ENCODE results near the gene MASP1.
"Not testable (repeated sequence)": the region's sequence is repeated elsewhere in the genome, so short reads cannot be mapped to it uniquely, and the experiment has no call there.

The MASP1 gene

DNA sequence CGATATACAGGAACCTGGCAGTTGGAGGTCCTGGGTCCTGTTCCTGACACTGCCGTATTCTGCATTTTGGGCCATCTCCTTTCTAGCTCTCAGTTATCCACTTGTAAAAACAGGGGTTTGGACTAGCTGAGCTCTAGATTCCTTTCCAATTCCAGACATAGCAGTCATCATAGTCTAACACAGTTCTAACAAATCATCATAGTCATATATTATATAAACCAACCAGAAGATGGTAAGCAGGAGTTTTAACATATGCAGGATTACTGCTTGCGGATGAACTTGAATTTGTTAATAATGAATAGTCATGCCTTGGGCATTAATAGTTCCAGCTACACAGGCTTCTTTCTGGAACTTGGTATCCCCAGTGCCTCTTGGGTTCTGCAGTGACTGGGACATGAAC is 26.6 kb downstream of the MASP1 start:
- DNase-seq: no peak

DNA sequence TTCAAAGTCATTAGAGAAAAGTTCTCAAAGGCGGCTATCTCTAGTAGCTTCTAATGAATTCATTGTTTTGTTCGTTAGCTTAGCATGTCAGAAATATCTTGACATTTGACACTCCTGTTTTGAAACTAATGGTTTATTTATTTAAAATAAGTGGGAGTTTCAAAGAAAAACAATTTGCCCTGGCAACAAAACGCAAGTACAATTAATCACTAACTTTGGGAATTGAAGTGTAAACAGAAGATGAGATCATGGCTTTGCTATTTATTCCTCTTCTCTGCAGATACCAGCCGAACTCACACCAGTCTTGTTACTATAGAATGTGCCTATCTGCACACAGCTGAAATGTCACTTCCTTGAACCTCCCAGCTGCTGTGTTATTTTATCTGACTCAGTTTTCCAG is 27.5 kb downstream of the MASP1 start:
- no peak for DNase-seq

DNA sequence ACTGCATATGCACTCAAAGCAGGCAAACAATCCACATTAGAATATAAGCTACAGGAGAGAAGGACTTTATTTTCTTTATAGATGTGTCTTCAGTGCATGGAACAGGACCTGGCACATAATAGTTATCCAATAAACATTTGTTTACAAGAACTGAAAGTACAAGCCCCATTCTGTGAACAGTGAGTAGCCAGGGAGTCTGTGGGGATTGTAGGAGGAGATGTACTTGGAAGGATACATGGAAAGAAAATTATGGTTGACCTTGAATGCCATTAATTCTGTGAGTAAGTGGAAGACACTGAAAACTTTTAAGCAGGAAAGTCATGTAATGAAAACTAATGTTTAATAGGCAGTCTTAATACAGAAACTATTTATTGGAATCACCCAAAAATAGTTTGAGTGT is 28.3 kb downstream of the MASP1 start:
- no peak for DNase-seq

DNA sequence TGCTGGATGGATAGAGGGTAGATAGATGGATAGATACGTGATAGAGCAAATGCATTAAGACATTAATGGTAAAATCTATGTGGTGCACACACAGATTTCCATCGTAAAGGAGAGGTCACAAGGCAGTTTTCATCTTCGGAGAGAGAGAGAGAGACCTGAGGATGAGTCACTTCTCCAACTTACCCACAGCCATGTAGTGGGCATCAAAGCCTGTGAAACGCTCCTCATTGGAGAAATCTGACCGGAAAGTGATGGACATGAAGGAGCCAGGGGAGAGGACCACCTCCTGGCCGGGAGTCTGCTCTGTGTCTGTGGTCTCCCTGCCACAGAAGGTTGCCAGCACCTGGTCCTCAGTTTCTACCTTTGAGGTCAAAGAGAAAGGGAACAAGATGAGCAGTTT is 29.2 kb downstream of the MASP1 start:
- DNase-seq: no peak

DNA sequence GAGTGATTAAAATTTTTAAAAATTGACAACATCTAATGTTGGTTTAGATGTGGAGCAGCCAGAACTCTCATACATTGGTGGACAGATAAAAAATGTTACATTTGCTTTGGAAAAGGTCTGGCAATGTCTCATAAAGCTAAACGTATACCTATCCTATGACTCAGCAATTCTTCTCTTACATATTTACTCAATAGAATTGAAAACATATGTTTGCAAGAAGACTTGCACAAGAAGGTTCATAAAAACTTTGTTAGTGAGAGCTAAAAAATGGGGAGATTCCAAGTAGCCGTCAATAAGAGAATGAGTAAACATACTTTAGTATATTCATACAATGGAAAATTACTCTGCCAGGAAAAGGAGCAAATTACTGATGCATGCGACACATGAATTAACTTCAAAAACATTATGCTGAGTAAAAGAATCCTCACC is 30.0 kb downstream of the MASP1 start:
- DNase-seq: no peak

DNA sequence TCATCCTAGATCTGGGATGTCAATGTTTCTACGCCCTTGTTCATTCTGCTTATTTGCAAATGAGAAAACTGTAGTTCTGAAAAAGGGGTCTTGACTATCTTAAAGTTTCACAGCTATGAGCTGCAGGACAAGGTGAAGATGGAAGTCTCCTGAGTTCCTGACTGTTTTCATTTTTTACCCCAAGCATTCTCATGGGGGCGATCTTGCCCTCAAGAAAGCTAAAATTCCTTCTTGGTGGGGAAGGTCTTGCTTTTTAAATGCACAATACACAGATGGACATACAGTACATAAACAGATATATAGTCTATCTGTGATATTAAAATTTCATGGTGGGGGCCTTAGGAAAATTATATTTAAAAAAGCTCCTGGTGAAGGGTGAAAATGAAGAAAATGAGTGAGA is 32.4 kb downstream of the MASP1 start:
- no peak for DNase-seq

DNA sequence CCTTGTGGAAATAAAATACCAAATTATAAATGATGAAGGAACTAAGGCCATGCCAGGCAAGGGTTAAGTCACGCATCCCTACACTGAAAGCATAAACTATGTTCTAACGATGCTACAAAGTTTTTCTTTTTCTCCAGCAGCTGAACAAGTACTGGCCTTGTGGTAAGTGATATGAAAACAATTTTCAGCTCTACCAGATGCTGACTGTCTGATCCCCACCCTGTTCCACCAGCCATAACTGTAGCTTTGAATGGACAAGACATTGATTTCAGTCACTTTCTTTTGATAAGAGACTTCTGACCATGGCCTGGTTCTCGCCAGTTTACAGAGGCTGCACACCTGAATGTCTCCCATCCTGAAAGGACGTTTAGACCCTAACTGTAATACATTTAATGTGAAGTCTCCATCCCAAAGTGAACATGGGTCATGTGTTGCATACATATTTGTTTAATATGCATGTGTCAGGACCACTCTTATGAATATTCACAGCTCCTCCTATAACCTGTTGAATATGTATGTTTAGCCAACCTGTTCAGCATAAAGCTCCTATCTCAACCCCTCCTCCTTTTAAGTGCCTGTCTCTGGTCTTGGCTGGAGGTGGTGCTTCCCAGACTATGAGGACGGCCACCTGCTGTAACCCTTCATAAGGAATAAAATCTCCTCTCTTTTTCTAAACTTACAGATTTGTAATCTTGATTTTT is 33.4 kb downstream of the MASP1 start:
- DNase-seq: no peak

DNA sequence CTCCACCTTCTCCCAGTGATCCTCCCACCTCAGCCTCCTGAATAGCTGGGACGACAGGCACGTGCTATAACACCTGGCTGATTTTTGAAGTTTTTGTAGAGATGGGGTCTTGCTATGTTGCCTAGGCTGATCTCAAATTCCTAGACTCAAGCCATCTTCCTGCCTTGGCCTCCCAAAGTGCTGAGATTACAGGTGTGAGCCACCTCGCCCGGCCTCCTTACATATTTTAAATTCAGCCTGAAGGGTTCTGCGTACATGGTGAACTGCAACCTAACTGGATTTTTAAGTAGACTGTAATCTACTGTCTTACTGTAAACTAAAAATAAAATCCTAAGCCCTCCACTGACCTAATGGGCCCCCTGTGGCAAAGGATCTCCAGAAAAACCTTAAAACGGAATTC is 34.1 kb downstream of the MASP1 start:
- no peak for DNase-seq

DNA sequence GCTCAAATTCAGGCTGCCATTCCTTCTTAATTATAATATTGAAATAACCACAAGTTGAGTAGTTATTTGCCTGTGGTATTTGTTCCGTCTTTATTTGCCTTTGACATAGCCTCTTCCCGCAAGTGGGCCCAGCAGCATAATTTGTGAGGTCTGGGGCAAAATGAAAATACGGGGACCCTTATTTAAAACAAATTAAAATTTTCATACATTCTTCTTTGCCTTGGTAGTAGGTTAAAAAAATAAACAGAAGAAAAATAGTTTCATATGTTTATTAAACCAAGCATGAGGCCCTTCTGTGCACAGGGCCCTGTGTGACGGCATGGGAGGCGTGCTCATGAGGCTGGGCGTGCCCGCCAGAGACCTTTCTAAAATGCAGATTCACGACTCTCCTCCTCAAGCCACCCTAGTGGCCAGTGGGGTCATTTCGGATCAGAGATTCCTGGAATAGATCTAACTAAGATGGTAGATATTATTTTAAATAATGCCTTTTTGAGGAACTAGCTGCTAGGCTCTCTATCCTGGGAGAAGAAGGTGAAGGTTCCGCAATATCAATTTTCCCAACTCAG is 35.4 kb downstream of the MASP1 start:
- no peak for DNase-seq

DNA sequence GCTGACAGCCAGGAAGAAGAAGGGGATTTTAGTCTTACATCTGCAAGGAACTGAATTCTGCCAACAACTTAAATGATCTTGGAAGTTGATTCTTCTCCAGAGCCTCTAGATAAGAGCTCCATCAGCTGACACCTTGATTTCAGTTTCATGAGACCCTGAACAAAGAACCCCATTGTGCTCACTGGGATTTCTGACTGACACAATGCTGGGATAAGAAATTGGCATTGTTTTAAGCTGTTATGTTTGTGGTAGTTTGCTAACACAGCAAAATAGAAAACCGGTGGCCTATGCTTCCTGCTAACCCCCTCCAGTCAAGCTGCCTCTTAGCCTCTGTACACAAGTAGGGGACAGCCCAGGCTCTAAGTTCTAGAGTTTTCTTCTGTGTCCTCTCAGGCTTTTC is 36.2 kb downstream of the MASP1 start:
- no peak for DNase-seq

DNA sequence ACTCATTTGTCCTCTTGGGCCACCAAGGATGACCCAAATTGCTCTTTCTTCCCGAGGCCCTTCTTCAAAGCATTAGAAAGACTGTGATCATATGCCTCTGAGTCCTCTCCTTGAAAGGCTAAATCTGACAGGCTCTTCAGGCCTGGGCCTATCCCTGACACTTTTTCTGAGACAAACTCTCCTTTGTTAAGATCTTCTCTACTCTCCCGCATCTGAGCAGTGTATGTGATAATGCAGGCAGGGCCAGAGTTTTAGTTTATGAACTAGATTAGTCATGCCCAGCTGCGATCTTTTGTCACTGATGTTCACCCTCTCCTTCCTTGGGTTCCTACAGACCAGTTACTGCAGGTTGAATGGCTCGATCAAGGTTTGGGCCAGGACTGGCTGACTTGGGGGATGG is 39.2 kb downstream of the MASP1 start:
- DNase-seq: no peak

DNA sequence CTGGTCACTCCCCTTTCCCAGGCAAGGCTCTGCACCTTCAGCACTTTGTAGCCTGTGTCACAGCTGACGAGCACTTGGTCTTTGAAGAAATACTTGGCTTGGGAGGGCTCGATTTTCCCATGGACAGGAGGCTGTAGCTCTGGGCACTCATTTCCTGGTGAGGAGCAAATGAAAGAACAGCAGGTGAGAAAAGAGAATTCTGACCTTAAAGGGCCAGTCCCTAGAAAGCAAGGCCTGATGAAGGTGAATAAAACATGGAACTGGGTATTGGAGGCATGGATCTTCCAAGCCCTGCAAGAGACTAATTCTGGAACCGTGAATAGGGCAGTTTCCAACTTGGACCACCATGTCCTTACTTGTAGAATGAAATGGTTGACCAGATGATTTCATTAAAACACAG is 39.9 kb downstream of the MASP1 start:
- no peak for DNase-seq

DNA sequence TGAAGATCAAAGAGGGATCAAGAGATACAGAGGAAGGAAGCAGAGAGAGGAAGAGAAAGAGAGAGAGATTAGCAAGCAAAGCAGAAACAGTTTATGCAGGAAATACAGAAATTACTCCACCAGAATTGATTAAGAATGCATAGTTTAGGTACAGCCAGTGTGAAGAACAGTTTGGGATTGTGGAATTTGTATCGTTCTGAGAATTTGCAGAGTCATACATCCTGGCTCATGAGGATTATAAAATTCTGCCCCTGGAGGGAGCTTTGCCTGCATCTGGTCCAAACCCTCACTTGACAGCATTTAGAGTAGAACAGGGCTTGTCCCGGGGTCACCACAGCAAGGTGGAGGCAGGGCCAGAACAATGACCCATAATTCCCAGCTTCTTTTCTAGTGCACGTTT is 44.1 kb downstream of the MASP1 start:
- DNase-seq: no peak

DNA sequence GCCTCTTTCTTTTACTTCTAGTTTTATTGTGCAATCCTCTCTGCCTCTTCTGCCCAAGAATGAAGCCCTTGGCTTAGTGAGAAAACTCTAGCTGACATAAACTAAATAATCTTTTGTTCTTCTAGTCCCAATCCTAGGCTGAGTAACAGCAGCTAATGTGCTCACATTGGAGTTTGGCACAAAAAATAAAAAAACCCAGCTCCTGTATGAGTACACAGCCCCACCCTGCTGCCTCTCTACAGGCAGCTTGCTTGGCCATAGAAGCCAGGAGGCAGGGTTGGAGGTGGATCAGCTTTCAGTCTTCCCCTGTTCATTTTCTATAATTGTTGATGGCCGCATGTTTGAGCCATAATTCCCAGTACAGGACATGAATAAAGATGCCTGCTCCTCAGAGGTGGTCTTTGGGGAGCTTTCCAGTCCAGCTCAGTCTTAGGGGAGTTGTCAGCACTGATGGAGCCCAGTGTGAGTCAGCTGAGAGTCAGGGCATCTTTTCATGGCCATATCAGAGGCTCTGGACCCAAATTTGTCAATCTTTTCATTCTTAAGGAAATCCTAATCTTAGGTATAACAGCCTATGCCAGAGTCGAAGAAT is 47.5 kb downstream of the MASP1 start:
- no peak for DNase-seq

DNA sequence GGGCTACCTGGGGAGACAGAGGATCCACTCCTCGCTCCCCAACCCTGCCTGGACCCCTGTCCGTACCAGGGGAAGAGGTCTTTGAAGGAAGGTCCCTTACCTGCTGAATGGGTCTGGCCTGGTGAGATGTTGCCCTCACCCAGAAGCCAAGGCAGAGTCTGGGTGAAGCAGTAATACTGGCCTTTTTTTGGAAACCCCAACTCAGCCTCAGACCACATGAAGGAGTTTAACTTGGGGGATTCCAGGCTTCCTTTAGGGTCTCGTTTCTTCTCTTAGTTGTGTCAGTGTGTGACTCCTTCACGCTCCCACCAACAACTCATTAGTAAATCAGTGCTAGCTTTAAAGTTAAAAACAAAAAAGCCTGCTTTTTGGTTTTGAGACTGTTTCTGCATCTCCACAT is 48.6 kb downstream of the MASP1 start:
- DNase-seq: no peak

DNA sequence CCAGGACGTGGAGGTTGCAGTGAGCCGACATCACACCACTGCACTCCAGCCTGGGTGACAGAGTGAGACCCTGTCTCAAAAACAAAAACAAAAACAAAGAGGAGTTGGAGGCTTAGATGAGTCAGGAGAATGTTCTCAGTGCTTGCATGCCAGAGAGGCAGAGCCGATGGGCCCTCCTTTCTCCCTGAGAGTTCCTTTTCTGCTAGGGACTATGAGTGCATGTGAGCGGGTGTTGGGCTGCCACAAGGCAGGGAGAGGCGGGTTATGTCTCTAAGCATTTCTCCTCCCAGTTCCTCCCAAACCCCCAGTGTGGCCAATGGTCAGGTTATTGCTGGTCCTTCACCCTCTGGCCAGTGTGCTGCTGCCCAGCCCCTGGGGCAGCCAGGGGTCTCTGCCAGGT is 49.1 kb downstream of the MASP1 start:
- DNase-seq: no peak

DNA sequence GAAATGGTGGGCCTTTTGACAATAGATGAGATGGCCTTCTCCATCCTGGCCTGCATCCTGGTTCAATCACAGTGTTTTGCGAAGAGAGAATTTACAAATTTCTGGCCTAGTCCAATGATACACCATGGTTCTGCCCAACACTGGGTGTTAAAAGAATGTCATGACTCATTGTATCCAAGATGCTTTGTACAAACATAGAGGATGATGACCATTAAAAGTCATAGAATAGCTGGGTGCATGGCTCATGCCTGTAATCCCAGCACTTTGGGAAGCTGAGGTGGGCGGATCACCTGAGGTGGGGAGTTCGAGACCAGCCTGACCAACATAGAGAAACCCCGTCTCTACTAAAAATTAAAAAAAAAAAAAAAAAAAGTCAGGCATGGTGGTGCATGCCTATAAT is 52.7 kb downstream of the MASP1 start:
- not testable (repeated sequence) for DNase-seq

DNA sequence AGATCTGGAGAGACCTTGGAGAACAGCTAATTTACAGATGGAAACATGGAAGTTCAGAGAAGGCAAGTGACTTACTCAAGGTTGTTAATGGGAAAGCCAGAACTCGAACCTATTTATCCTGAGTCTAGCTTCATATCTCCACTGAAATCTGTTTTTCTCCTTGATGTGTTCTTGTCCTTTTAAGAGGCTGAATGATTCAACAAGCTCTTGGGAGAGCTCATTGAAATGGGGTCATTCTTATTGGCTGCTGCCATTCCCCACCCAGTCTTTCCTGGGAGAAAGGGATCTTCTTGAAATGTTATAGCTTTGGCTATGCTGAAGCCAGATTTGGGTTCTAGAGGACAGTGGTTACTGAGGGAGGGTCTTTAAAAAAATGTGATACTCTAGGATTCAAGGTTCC is 53.3 kb downstream of the MASP1 start:
- DNase-seq: no peak

DNA sequence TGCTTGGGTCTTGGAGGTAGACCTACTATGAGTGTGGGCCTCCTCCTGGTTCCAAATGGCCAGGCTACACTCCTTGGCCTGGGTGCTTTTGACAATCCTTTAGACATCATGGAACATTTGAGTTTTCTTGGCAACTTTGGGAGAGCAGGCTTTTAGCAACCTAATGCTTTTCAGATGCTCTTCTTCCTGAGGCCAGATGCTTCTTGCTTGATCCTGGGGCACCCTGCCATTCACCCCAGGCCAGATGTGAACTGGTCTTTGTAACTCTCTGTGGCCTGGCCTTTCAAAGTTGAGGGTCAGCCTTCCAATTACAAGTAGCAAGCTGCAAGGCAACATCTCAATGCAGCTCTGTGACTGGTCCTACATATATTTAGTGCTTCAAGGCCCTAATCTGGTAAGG is 53.8 kb downstream of the MASP1 start:
- no peak for DNase-seq

DNA sequence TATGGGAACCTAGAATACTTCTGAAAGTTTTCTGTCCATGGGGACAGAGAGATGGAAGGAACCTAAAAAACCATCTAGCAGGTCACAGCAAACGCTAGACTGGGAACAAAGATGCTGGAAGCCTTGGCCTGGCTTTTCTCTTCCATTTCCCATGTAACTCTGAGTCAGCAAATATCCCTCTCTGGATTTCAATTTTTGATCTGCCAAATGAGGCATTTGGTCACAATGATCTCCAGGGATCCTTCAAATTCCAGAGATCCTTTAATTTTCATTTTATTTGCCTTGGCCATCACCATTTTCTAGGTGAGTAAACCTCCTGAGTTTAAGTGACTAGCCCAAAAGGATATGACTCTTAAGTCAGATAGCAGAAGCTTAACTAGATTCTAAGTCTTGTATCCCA is 54.6 kb downstream of the MASP1 start:
- DNase-seq: no peak

DNA sequence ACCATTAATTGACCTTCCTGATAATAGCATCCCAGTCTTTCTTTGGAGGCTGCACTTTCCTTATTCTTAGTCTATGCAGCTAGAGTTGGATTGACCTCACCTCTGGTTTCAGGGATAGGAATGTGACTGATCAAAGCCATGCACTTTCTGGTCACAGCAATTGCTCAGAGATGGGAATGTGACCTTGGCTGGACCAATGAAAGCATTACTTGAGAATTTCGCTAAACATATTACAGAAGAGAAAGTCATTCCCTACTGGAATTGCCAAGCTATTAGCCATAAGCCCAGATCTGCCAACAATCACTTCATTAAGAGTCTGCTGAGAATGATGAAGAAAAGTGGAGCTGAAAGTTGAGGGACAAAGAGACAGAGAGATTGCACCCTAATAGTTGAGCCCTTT is 61.5 kb downstream of the MASP1 start:
- DNase-seq: no peak

DNA sequence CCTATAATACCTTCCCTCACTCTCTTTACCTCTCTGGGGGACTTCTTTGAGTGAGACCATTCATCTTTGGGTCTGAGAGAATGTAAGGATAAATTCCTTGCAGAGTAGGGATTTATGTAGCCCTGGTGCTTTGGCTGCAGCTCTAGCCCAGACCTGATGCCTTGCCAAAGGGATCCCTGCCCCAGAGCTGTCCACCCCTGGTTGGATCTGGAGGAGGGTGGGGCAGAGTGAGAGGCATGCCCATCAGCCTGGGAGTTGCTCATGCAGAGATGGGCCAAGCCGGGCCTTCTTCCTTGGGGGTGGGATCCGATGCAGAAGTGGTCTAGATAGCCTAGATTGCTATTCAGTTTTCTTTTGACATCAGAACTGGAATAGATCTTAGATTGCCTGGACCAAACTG is 62.8 kb downstream of the MASP1 start:
- DNase-seq: no peak

DNA sequence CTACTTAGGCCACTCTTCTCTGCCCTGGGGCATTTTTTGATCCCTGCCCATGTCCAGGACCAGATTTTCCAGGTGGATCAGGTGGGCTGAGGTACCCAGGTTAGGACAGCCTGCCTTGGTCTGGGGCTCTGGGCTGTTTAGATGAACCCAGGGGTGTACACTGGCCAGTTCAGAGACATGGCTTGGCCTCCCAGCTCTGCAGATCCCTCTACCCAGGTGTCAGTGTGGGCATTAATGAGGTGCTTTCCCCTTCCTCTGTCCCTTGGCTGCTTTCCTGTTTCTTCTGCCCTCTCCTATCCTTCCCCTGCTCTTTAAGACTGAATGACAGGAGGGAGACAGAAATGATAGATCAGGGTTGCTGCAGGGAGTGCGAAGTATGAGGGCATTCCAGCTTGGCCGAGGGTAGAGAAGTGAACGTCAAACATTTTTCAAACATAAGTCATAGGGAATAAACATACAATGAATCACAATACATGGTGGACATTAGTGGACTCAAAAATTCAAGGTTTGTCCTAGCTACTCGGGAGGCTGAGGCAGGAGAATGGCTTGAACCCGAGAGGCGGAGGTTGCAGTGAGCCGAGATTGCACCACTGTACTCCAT is 63.8 kb downstream of the MASP1 start:
- DNase-seq: no peak

DNA sequence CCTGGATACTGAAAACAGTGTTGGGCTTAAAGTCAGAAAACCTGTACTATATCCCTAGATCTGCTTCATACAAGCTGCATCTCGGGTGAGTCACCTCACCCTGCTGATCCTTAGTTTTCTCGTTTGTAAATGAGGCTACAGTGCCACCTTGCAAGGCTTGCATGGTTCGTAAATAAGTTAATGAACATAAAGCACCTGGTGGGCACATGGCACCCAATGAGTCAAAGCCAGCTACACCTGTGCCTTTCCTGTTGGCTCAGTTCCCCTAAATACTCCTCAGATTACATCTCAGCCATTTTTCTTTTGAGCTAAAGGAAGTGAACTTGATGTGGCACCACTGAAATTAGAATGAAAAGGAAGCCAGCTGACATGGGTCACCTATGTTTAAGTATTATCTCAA is 67.7 kb downstream of the MASP1 start:
- DNase-seq: no peak

DNA sequence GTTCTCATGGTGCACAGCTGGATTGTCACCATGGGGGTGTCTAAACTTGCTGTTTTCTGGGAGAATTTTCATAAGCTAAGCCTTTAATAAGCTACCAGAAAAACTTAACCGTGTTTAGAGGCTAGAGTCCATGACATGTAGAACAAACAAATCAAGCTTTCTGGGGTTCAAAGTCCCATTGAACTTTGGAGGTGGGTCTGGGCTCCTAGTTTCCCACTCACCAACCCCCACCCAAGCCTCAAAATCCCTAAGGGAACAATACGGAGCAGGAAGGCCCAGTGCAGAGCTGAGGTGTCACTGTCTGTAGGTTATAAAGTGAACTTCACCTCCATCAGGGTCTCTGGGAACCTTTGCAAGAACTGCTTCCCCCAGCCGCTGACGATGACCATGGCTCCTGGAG is 68.7 kb downstream of the MASP1 start:
- no peak for DNase-seq

All from CD4-positive, alpha-beta T cell treated with Interleukin-12 subunit alpha and Interleukin-12 subunit beta, for 1 hour (primary cell).